Neutrophil (primary cell): ENCODE measurements around the gene PROM1.

Experiments
- H3K27ac ChIP-seq: fragments of 200-600 bp; sonication (generic); 2 replicates; pipeline ENCODE4 v1.5.1; 2016; ENCODE audit warnings: mild to moderate bottlenecking, moderate library complexity
- H3K27me3 ChIP-seq: fragments of 200-600 bp; sonication (generic); 2 replicates; pipeline ENCODE4 v1.6.0; 2016; ENCODE audit warnings: mild to moderate bottlenecking
- H3K36me3 ChIP-seq: fragments of 200-600 bp; sonication (generic); 2 replicates; pipeline ENCODE4 v1.5.1; 2017
- H3K4me1 ChIP-seq, 2 experiments: fragments of 200-600 bp in 1 of 2; sonication (generic) in 1 of 2; 1 replicate in 1 of 2; 2 replicates in 1 of 2; pipeline versions ENCODE4 v1.5.1 to v1.6.1; 2013 to 2016; ENCODE audit warnings: low read depth in 1 of 2, low read length in 1 of 2, mild to moderate bottlenecking in 1 of 2, moderate library complexity in 1 of 2; ENCODE audit not compliant: control insufficient read depth in 1 of 2, insufficient read depth in 1 of 2
- H3K4me3 ChIP-seq, 2 experiments: fragments of 200-600 bp in 1 of 2; sonication (generic) in 1 of 2; 1 replicate in 1 of 2; 2 replicates in 1 of 2; pipeline ENCODE4 v1.5.1; 2013 to 2016; ENCODE audit warnings: low read depth in 1 of 2, low read length in 1 of 2, mild to moderate bottlenecking in 1 of 2, moderate library complexity in 1 of 2
- H3K9me3 ChIP-seq: fragments of 200-600 bp; sonication (generic); 2 replicates; pipeline ENCODE4 v1.5.1; 2016
- TF ChIP-seq, protein P1 (sequence below): fragments of 200-600 bp; sonication (generic); IDR thresholded peaks from 2 replicates; pipeline ENCODE4 v1.5.1; 2016; ENCODE audit warnings: antibody characterized with exemption

PROM1 gene

DNA sequence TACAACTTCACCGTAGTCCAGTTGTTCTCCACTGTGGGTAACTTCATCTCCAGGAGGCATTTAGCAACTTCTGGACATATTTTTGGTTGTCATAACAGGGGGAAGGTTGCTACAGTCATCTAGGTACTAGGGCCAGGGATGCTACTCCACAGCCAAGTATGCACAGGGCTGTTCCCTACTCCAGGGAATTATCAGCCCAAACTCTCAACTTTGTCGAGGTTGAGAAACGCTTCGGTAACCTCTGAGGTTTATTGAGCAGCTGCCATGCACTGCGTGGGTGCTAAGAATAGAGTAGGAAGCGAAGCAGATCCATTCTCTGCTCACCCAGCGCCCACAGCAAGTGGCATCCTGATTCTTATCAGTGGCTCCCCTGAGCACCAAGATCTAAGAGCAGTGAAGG is 153.5 kb downstream of the PROM1 start:
- no peaks in the 10 kb centered on the region for H3K9me3 ChIP-seq
- TF ChIP-seq, protein P1, sequence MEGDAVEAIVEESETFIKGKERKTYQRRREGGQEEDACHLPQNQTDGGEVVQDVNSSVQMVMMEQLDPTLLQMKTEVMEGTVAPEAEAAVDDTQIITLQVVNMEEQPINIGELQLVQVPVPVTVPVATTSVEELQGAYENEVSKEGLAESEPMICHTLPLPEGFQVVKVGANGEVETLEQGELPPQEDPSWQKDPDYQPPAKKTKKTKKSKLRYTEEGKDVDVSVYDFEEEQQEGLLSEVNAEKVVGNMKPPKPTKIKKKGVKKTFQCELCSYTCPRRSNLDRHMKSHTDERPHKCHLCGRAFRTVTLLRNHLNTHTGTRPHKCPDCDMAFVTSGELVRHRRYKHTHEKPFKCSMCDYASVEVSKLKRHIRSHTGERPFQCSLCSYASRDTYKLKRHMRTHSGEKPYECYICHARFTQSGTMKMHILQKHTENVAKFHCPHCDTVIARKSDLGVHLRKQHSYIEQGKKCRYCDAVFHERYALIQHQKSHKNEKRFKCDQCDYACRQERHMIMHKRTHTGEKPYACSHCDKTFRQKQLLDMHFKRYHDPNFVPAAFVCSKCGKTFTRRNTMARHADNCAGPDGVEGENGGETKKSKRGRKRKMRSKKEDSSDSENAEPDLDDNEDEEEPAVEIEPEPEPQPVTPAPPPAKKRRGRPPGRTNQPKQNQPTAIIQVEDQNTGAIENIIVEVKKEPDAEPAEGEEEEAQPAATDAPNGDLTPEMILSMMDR: no peak
- H3K27ac ChIP-seq: no peak overlapping the region
- H3K4me3 ChIP-seq: no peak overlapping the region
- H3K4me1 ChIP-seq: no peaks in the 10 kb centered on the region
- H3K36me3 ChIP-seq: no peaks in the 10 kb centered on the region
- no peaks in the 10 kb centered on the region for H3K27me3 ChIP-seq

DNA sequence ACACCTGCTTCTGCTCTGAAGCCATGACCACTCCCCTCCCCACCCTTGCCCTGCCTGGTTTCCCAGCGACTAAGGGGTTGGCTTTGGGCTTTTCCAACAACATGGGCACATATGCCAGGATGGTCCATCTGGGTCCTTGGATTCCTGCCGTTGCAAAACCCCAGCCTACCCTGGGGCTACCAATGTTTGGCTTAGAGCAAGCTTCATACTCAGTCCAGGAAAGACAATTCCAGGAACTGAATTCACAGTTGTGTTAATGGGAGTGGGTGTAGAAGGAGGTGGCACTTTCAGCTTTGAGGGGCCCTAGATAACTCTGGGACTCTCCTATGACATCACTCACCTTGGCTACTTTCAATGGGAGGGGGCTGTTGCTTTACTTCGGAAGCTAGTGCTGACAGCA is 154.3 kb downstream of the PROM1 start:
- Histone ChIP-seq H3K27ac (no peak overlapping the region), H3K9me3 (no peaks in the 10 kb centered on the region), H3K4me3 (no peak overlapping the region), H3K4me1 (no peaks in the 10 kb centered on the region), H3K36me3 (no peaks in the 10 kb centered on the region), H3K27me3 (no peaks in the 10 kb centered on the region)
- TF ChIP-seq, protein P1: no peak

DNA sequence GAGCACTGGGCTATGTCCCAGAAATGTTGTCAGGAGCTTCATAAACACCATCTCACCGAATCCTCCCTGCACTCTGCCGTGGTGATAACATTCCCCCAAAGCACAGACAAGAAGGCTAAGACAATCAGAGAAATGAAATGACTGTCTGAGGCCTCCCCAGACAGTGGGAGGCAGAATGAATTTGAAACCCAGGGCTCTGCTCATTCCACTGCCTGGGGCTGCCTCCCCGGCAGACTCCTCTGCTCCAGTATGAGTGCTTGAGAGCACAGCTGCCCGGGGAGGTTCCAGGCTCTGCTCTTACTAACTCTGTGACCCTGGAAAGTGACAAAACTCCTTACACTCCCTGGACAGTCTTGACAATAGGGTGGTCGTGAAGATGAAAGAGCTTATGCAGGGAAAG is 154.9 kb downstream of the PROM1 start:
- no peaks in the 10 kb centered on the region for H3K36me3 ChIP-seq
- TF ChIP-seq, protein P1: no peak
- H3K27ac ChIP-seq: no peak overlapping the region
- no peak overlapping the region for H3K4me3 ChIP-seq
- H3K4me1 ChIP-seq: no peaks in the 10 kb centered on the region
- no peaks in the 10 kb centered on the region for H3K9me3 ChIP-seq
- H3K27me3 ChIP-seq: no peaks in the 10 kb centered on the region

DNA sequence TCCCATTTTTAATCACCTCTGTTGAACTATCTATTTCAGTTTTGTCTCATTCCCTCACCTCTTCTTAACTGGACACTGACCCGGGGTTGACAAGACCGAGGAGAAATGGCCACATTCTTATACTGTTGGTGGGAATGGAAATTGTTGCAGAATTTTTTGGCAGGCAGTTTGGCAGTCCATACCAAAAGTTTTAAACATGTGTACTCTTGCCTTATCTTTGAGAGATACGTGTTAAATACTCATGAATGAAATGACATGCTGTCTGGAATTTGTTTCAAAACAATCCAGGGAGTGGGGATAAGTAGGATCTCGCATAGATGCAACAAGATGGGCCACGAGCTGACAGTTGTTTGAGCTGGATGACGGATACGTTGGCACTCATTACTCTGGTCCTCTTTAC is 157.3 kb downstream of the PROM1 start:
- Histone ChIP-seq H3K36me3 (no peaks in the 10 kb centered on the region), H3K4me1 (no peaks in the 10 kb centered on the region), H3K9me3 (no peaks in the 10 kb centered on the region), H3K4me3 (no peak overlapping the region), H3K27me3 (peaks cover 3% of the 10 kb centered on the region), H3K27ac (no peak overlapping the region)
- TF ChIP-seq, protein P1: no peak

DNA sequence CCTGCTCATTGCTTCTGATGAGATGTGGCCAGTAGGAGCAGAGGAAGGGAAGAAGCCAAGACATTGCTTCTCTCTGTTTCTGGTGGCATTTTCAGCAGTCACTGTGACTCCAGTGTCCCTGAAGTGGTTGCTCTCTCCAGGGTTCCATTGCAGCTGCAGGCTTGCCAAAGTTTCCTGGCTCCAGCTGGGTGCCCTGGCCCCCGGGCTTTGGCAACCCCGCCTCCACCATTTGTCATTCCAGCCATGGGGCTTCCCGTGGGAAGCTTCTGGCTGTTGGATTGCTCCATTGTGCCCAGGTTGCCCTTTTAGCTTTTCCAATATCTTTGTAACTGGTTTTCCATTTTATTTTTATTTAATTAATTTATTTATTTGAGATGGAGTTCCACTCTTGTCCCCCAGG is 158.0 kb downstream of the PROM1 start:
- Histone ChIP-seq H3K4me3 (no peak overlapping the region), H3K27me3 (peaks cover 8% of the 10 kb centered on the region), H3K27ac (no peak overlapping the region), H3K9me3 (no peaks in the 10 kb centered on the region), H3K4me1 (no peaks in the 10 kb centered on the region), H3K36me3 (no peaks in the 10 kb centered on the region)
- TF ChIP-seq, protein P1: no peak

DNA sequence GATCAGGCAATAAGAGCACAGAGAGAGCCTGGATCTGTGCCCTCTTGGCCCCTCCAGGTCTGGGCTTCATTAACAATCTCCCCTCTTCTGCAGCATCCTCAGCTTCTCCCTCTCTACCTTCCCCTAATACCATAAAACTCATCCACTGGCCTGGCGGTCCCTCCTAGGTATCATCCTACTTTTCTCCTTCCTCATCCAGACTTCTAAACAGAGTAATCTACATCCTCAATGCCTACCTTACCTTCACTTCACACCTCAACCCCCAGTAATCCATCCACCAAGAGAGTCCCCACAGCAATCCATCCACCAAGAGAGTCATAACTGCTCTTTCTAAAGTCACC is 162.3 kb downstream of the PROM1 start:
- no peak overlapping the region for H3K4me3 ChIP-seq
- H3K27me3 ChIP-seq: peaks cover 13% of the 10 kb centered on the region
- no peaks in the 10 kb centered on the region for H3K36me3 ChIP-seq
- no peaks in the 10 kb centered on the region for H3K9me3 ChIP-seq
- H3K4me1 ChIP-seq: no peaks in the 10 kb centered on the region
- H3K27ac ChIP-seq: no peak overlapping the region
- TF ChIP-seq, protein P1: no peak
